Measurements from ENCODE around the gene LRRC73. TPM values are rescaled to one million over a fixed set of nuclear protein-coding genes. Genes with fewer than 3 reads are reported as not detected.

LRRC73 gene
- total RNA-seq, 4 donors from 2014 or later: not detected

DNA sequence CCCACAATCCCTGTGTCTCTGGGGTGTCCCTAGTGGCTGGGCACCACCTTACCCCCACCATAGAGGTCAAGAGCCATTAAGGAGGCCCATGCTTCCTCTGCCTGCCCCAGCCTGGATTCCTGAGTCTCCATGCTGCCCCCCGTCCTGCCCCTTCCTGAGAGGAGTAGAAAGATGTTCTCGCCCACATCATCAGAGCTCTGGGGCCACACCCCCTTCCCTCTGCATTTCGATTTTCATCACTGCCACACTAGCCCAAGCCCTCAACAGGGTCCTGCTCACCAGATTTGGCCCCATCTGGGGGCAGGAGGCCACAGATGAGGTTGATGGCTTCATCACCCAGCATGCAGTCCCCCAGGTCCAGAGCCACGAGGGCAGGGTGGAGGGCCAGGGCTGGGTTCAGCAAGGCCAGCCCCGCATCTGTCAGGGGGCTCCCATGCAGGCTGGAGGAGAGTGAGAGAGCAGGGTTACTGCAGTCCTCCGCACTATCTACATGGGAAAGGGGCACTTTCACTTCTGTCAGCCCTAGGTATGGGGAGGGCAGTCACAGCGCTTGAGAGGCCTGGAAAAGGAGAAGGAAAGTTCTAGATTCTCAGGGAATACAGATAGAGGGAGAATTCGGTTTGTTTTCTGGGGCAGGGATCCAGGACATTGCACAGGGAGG is 1.5 kb downstream of the LRRC73 start:
- TF ChIP-seq, protein P1, sequence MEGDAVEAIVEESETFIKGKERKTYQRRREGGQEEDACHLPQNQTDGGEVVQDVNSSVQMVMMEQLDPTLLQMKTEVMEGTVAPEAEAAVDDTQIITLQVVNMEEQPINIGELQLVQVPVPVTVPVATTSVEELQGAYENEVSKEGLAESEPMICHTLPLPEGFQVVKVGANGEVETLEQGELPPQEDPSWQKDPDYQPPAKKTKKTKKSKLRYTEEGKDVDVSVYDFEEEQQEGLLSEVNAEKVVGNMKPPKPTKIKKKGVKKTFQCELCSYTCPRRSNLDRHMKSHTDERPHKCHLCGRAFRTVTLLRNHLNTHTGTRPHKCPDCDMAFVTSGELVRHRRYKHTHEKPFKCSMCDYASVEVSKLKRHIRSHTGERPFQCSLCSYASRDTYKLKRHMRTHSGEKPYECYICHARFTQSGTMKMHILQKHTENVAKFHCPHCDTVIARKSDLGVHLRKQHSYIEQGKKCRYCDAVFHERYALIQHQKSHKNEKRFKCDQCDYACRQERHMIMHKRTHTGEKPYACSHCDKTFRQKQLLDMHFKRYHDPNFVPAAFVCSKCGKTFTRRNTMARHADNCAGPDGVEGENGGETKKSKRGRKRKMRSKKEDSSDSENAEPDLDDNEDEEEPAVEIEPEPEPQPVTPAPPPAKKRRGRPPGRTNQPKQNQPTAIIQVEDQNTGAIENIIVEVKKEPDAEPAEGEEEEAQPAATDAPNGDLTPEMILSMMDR (IDR thresholded peaks at IDR 0.05 in 4 of 5, conservative IDR thresholded peaks at IDR 0.05 in 1 of 5): no peak
- TF ChIP-seq POLR2A (IDR thresholded peaks at IDR 0.05): no peak
- in situ Hi-C loops (cut with MboI; ENCODE audit: low sequenced_read_pairs in 4 of 4): loop anchor here in 3 of 4 donors (10.0 to 25.0 kb wide), 2 partner anchors 54 to 271 kb away; partner anchors contain the start of genes DLK2 (in 2 of the 3), DNPH1 (in 1 of the 3) and TTBK1 (in 1 of the 3)
- ATAC-seq (no peak), DNase-seq (no peak)
- peaks cover 10 to 12% of the 10 kb centered on the region in 2 donors for H3K4me1 ChIP-seq
- H3K4me3 ChIP-seq: no peak overlapping the region
- intact Hi-C loops (cut with DNase I; ENCODE audit: low total_unique reads): loop anchor here (5.0 kb wide), 1 partner anchor 141 kb away; the partner anchor contains the start of gene ZNF318
- no peak overlapping the region for H3K27ac ChIP-seq
- H3K9me3 ChIP-seq: no peaks in the 10 kb centered on the region
- peaks cover 4 to 7% (median 6%) of the 10 kb centered on the region in 3 donors for H3K27me3 ChIP-seq
- peaks cover 0 to 48% of the 10 kb centered on the region in 2 donors for H3K36me3 ChIP-seq

DNA sequence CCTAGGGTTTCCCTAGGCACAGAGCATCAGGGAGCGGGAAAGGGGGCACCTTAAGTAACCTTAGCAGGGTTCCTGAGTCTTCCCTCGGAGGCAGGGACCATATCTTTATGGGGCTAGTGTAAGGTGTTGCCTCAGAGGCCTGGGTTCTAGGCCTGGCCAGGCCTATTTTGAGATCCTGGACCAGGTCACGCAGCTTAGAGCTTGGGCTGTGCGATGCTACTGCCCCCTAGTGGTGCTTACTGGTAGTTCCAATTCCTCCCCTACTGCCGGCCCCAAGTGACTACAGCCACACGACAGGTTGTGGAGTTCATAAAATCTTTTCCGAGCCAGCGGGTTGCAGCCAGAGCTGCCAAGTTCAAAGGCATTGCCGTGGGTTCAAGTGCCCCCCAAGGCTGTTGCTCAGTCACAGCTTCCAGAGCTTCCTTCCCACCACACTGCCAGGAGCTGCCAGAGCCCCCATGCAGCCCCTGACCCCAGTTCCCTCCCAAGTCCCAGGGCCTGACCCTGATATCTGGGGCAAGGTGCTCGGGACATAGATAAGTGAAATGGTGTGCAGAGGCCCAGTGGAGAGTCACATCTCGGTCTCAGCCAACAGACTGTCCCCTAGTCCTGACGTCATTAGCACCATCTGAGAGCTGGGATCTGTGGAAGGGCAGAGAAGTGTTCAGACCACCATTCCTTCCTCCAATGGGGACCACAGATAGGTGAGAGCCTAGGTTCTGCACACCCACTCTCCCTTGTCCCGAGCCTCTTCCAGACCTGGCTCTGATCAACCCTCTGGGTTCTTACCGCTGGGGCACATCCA is 3.3 kb downstream of the LRRC73 start:
- Histone ChIP-seq H3K4me1 (peaks cover 7 to 12% of the 10 kb centered on the region in 2 donors), H3K4me3 (no peak overlapping the region), H3K36me3 (peaks cover 0 to 48% of the 10 kb centered on the region in 2 donors), H3K27ac (no peak overlapping the region), H3K27me3 (peaks cover 4 to 7% (median 6%) of the 10 kb centered on the region in 3 donors), H3K9me3 (no peaks in the 10 kb centered on the region)
- in situ Hi-C loops (cut with MboI; ENCODE audit: low sequenced_read_pairs in 4 of 4): loop anchor here in 3 of 4 donors (10.0 to 25.0 kb wide), 2 partner anchors 52 to 270 kb away; partner anchors contain the start of genes DLK2 (in 2 of the 3), DNPH1 (in 1 of the 3) and TTBK1 (in 1 of the 3)
- intact Hi-C loops (cut with DNase I; ENCODE audit: low total_unique reads): loop anchor here (1.0 to 5.0 kb wide), 2 partner anchors 53 to 140 kb away; partner anchors contain the start of gene ZNF318
- peak; percentile 52 to 75 for DNase-seq
- peak; percentile 70 to 79 for ATAC-seq
- TF ChIP-seq, protein P1 (IDR thresholded peaks at IDR 0.05 in 4 of 5, conservative IDR thresholded peaks at IDR 0.05 in 1 of 5): peak; percentile 83 to 98 (median 96)
- TF ChIP-seq POLR2A (IDR thresholded peaks at IDR 0.05): no peak

DNA sequence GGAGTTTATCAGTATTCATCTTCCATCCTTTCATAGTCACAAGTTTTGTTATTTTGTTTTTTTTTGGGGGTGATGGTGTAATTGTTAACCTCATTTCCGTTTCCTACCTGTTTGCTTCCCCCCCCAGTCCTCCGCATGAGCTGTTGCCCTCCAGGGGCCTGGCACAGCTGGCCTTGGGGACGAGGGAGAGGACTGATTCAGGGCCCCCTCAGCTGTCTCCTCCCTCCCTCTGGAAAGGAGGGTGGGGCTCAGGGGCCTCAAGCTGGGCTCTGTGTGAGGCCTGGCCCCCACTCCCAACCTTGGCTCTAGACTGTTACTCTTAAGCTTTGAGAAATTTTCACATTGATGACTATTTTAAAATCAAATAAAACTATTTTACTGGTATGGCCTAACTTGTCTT is 4.0 kb downstream of the LRRC73 start:
- ATAC-seq (no peak), DNase-seq (no peak)
- Histone ChIP-seq H3K27me3 (peaks cover 4 to 7% (median 6%) of the 10 kb centered on the region in 3 donors), H3K4me3 (no peak overlapping the region), H3K4me1 (peaks cover 6 to 14% of the 10 kb centered on the region in 2 donors), H3K27ac (no peak overlapping the region), H3K36me3 (peaks cover 0 to 45% of the 10 kb centered on the region in 2 donors), H3K9me3 (no peaks in the 10 kb centered on the region)
- TF ChIP-seq POLR2A (IDR thresholded peaks at IDR 0.05): no peak
- TF ChIP-seq, protein P1 (IDR thresholded peaks at IDR 0.05 in 4 of 5, conservative IDR thresholded peaks at IDR 0.05 in 1 of 5): no peak
- intact Hi-C loops (cut with DNase I; ENCODE audit: low total_unique reads): loop anchor here (1.0 to 5.0 kb wide), 2 partner anchors 52 to 139 kb away; partner anchors contain the start of gene ZNF318
- in situ Hi-C loops (cut with MboI; ENCODE audit: low sequenced_read_pairs in 4 of 4): loop anchor here in 3 of 4 donors (10.0 to 25.0 kb wide), 2 partner anchors 51 to 269 kb away; partner anchors contain the start of genes DLK2 (in 2 of the 3), DNPH1 (in 1 of the 3) and TTBK1 (in 1 of the 3)

DNA sequence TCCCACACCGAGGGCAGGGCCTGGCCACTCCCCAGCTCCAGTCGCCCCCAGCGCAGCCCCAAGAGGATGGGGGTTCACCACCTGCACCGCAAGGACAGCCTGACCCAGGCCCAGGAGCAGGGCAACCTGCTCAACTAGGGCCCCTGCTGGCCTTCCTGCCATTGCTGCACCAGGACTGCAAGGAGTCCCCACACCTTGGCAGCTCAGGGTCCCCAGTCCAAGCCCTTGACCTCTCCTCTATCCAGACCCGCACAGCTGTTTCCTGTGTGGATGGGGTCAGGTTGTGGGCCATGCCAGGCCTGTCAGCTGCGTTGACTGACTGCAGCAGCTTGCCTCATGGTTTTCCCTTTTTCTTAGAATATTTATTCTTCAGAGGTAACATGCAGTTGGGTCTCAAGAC is 4.4 kb downstream of the LRRC73 start:
- no peaks in the 10 kb centered on the region for H3K9me3 ChIP-seq
- ATAC-seq: no peak
- peaks cover 4 to 7% (median 6%) of the 10 kb centered on the region in 3 donors for H3K27me3 ChIP-seq
- no peak overlapping the region for H3K27ac ChIP-seq
- intact Hi-C loops (cut with DNase I; ENCODE audit: low total_unique reads): loop anchor here (1.0 to 5.0 kb wide), 2 partner anchors 51 to 138 kb away; partner anchors contain the start of gene ZNF318
- TF ChIP-seq POLR2A (IDR thresholded peaks at IDR 0.05): no peak
- TF ChIP-seq, protein P1 (IDR thresholded peaks at IDR 0.05 in 4 of 5, conservative IDR thresholded peaks at IDR 0.05 in 1 of 5): no peak
- no peak for DNase-seq
- in situ Hi-C loops (cut with MboI; ENCODE audit: low sequenced_read_pairs in 4 of 4): loop anchor here in 3 of 4 donors (10.0 to 25.0 kb wide), 2 partner anchors 51 to 268 kb away; partner anchors contain the start of genes DLK2 (in 2 of the 3), DNPH1 (in 1 of the 3) and TTBK1 (in 1 of the 3)
- H3K4me1 ChIP-seq: peaks cover 4 to 14% of the 10 kb centered on the region in 2 donors
- no peak overlapping the region for H3K4me3 ChIP-seq
- peaks cover 0 to 46% of the 10 kb centered on the region in 2 donors for H3K36me3 ChIP-seq

Data from gastrocnemius medialis (tissue), 4 donors.